HL-60/S4 treated with phorbol 12-myristate 13-acetate at 8.2 ng/mL for 4 days and 3 days (cell line): ENCODE data around the gene PODXL2.

ENCODE experiments used
- in situ Hi-C: fragments of 300-500 bp; cut with MboI; formaldehyde crosslinking; loops from 2 replicates; pipeline ENCODE4 v1.15.0; 2022; ENCODE audit warnings: low sequenced_read_pairs

PODXL2 gene

GRCh38 chr3:127720161-127720823, 91.3 kb downstream of the PODXL2 start:
- in situ Hi-C loops: no loop called here

DNA sequence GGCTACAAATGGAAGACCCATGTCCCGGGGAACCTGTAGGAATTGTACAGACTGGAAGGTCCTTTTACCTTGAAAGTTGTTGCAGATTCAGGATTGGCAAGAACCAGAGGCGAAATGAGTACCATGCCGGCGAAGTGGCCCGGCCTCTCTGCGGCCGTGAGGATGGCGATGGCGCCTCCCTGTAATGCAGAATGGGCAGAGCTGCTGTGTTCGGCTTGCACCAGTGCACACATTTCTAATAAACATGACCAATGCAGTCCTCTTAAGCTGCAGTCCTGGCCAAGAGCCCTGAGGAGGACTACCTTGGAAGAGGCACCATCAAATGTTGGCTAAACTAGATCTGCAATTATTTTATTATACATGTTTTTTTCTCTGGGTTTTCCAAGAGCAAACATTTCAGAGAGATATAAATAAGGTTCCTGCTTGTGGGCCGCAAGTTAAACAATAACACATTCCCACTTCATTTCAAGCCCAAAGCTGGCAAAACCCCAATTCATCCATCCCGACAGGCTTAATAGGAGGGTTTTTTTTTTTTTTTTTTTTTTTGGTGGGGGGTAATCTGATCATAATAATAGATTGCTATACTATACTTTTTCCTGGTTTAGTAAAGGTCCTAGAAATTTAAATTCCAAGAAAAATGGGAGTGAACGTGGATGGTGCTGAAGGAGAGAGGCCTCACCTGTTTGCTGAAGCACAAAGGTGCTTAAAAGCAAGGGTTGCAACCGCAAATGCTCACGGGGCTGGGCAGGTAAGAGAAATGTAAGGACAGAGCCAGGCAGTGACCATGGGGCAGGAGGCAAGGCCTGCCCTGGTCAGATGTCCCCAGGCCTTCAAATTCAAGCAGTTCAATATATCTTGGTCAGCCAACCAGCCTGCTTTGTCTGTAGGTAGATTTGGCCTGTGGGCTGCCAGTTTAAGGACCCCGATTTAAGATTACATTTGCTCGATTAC, 92.3 kb downstream of the PODXL2 start:
- in situ Hi-C loops: no loop called here

DNA sequence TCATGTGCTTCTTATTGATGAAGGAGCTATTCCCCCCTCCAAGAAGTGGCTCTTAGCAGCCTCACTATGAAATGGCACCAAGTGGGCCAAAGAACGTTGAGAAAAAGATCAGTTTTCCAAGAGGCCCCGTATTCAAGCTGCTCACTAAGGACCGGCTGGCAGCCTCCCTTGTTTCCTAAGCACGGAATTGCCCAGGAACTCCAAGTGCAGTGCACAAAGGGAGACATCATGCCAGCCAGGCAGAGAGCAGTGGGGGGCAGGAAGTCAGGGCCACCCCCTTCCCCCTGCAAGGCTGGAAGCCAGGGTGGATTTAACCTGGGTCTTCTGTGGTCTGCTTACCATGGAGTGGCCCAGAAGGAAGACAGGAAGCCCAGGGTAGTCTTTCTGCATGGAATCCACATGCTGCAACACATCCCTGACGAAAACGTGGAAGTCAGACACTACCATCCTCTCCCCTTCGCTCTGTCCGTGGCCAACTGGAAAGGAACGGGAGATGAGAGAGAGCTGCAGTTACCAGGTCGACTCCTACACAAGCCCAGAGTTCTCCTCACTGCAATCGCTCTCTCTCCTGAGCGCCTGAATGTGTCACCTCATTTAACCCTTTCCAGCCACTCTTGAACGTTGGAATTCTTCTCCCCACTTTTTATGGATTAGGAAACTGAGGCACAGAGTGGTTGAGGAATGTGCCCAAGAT, 93.3 kb downstream of the PODXL2 start:
- in situ Hi-C loops: no loop called here
